GM10266 (cell line): ENCODE results near the gene LBH.
A peak's percentile ranks its signal among the peaks of the same experiment; 100 is the strongest.

ENCODE experiments used
- DNase-seq: peaks from one replicate; pipeline ENCODE4 v3.0.0; 2012; ENCODE audit errors: extremely low spot score
- CTCF ChIP-seq: IDR thresholded peaks from 2 replicates; pipeline ENCODE4 v1.5.1; 2012; ENCODE audit warnings: mild to moderate bottlenecking, low read depth; ENCODE audit not compliant: control insufficient read depth, insufficient read depth; ENCODE audit errors: missing control alignments

The LBH gene

DNA sequence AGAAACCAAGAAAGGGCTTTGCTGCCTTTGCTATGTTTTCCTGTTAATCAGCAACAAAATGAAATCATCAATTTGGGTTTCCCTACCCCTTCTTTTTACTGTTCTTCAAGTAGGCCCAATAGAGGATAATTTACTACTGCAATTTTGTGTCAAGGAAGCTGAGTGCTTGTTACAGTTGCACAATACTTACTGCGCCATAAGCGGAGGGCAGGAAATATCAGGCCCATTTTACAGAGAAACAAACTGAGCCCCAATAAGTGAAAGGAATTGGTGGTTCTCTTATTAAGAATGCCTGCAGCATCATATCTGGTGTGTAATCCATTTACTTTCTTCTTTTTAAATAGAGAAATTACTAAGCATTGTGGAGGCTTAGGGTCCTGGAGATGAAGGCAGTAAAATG, 9.3 kb upstream of the LBH start:
- no peak for DNase-seq
- TF ChIP-seq CTCF: no peak

- DNase-seq: no peak
- TF ChIP-seq CTCF: no peak
These were observed 8.5 kb upstream of the LBH start for GRCh38 chr2:30222636-30223360.

- no peak for DNase-seq
- no peak for TF ChIP-seq CTCF
These were observed 7.9 kb upstream of the LBH start for GRCh38 chr2:30223413-30223874.

DNA sequence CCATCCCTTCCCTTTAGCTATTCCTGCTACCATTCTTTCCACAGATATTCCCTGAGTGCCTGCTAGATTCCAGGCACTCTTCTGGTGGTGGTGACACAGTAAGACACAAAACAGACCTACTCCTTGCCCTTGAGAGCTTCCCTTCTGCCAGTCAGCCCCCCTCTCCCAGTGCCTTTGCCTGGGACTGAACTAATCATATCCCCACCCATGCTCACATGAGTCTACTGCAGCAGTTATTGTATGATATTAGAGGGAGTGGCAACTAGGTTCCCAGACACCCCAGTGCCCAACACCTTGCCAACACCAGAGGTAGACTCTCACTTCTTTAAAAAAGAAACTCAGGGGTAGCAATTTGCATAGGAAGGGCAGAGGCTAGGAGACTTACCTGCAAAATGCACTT, 7.2 kb upstream of the LBH start:
- TF ChIP-seq CTCF: no peak
- DNase-seq: no peak

- DNase-seq: no peak
- no peak for TF ChIP-seq CTCF
These were observed 6.1 kb upstream of the LBH start for GRCh38 chr2:30225131-30225762.

GRCh38 chr2:30226144-30227032, 4.9 kb upstream of the LBH start:
- TF ChIP-seq CTCF: no peak
- peak; percentile 69 for DNase-seq
